Neural progenitor cell (in vitro differentiated cells): ENCODE results near the gene CPO. TPM values are rescaled to one million over a fixed set of nuclear protein-coding genes. Genes with fewer than 3 reads are reported as not detected.

ENCODE experiments used
- DNase-seq: peaks from one replicate; pipeline ENCODE4 v3.0.0-alpha.2; 2016; ENCODE audit warnings: low spot score
- H2AFZ ChIP-seq: fragments of 200-600 bp; sonication (generic); replicated peaks from 2 replicates; pipeline ENCODE4 v1.6.1; 2016; ENCODE audit warnings: antibody characterized with exemption
- H3F3A ChIP-seq: fragments of 200-600 bp; sonication (generic); 2 replicates; pipeline ENCODE4 v1.6.1; 2016; ENCODE audit warnings: antibody characterized with exemption, low read depth
- H3K27ac ChIP-seq: fragments of 200-600 bp; sonication (generic); 2 replicates; pipeline ENCODE4 v1.5.1; 2016; ENCODE audit warnings: mild to moderate bottlenecking
- H3K27me3 ChIP-seq: fragments of 200-600 bp; sonication (generic); 2 replicates; pipeline ENCODE4 v1.6.1; 2016; ENCODE audit warnings: mild to moderate bottlenecking, moderate library complexity
- H3K36me3 ChIP-seq: fragments of 200-600 bp; sonication (generic); 2 replicates; pipeline ENCODE4 v1.5.1; 2016
- H3K4me1 ChIP-seq: fragments of 200-600 bp; sonication (generic); 2 replicates; pipeline ENCODE4 v1.6.1; 2016; ENCODE audit warnings: mixed run types
- H3K4me2 ChIP-seq: fragments of 200-600 bp; sonication (generic); 2 replicates; pipeline ENCODE4 v1.6.1; 2016
- H3K4me3 ChIP-seq: fragments of 200-600 bp; sonication (generic); 2 replicates; pipeline ENCODE4 v1.5.1; 2016
- H3K79me2 ChIP-seq: fragments of 200-600 bp; sonication (generic); 2 replicates; pipeline ENCODE4 v1.6.1; 2016; ENCODE audit warnings: low read depth
- H3K9ac ChIP-seq: fragments of 200-600 bp; sonication (generic); 2 replicates; pipeline ENCODE4 v1.6.1; 2016
- H3K9me3 ChIP-seq: fragments of 200-600 bp; sonication (generic); 2 replicates; pipeline ENCODE4 v1.5.1; 2016; ENCODE audit warnings: low read depth
- H4K20me1 ChIP-seq: fragments of 200-600 bp; sonication (generic); 2 replicates; pipeline ENCODE4 v1.6.1; 2016; ENCODE audit warnings: low read depth
- H3K27ac Mint-ChIP-seq: 3 replicates; pipeline ENCODE4 v1.8.0; 2021; ENCODE audit warnings: mixed read lengths
- H3K27me3 Mint-ChIP-seq: 2 replicates; pipeline ENCODE4 v1.8.0; 2022; ENCODE audit warnings: low read depth, mild to moderate bottlenecking, inconsistent platforms, moderate library complexity, mixed read lengths; ENCODE audit not compliant: insufficient read depth
- H3K36me3 Mint-ChIP-seq: 3 replicates; pipeline ENCODE4 v1.8.0; 2021; ENCODE audit warnings: mixed read lengths
- H3K4me1 Mint-ChIP-seq: 3 replicates; pipeline ENCODE4 v1.8.0; 2021; ENCODE audit warnings: mixed read lengths
- H3K4me3 Mint-ChIP-seq: 3 replicates; pipeline ENCODE4 v1.8.0; 2021; ENCODE audit warnings: mild to moderate bottlenecking, moderate library complexity, mixed read lengths
- H3K9me3 Mint-ChIP-seq: 3 replicates; pipeline ENCODE4 v1.8.0; 2020; ENCODE audit warnings: mixed read lengths
- EZH2 ChIP-seq: fragments of 200-600 bp; sonication (generic); IDR thresholded peaks from 2 replicates; pipeline ENCODE4 v1.6.1; 2017; ENCODE audit warnings: antibody characterized with exemption, mild to moderate bottlenecking, moderate library complexity
- EZH2phosphoT487 ChIP-seq: fragments of 200-600 bp; sonication (generic); IDR thresholded peaks from 2 replicates; pipeline ENCODE4 v1.6.1; 2017; ENCODE audit warnings: antibody characterized with exemption
- total RNA-seq: library from RNA; depleted of rRNA; stranded (reverse); fragments of >200 nt; gene quantifications from 2 replicates; pipeline ENCODE4 v1.2.3, GENCODE V29; 2015; ENCODE audit warnings: low replicate concordance
- TF ChIP-seq, protein P1 (sequence below): fragments of 200-600 bp; sonication (generic); IDR thresholded peaks from 2 replicates; pipeline ENCODE4 v1.5.1; 2017; ENCODE audit warnings: antibody characterized with exemption, mild to moderate bottlenecking

The CPO gene
- total RNA-seq, 1 donor from 2014 or later = not detected

DNA sequence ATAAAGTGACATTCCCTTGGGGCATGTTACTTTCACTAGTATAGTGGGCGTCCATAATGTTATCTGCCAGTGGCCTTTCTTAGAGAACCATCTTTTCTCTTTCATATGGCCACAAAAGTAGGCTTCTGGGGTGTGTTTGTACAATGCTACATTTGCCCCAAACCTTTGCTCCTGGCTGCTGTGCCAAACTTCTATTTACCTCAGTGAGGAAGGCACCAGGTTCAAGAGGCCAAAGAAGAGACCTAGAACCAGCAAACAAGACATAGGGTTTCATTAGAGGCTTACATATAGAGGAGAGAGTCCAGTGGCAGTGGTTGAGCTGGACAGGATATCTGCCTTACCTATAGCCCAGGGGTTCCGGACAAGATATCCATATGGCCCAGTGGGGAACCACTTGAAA, 48.5 kb downstream of the CPO start:
- no peaks in the 10 kb centered on the region for H3K36me3 Mint-ChIP-seq
- Histone ChIP-seq H3K4me3 (no peak overlapping the region), H4K20me1 (no peaks in the 10 kb centered on the region), H3K27me3 (no peaks in the 10 kb centered on the region), H3K4me1 (peaks cover 13% of the 10 kb centered on the region), H3K27ac (no peak overlapping the region), H3K79me2 (no peaks in the 10 kb centered on the region), H3K9ac (no peak overlapping the region), H3K36me3 (no peaks in the 10 kb centered on the region), H3F3A (no peaks in the 10 kb centered on the region), H2AFZ (no peak overlapping the region), H3K4me2 (no peak overlapping the region), H3K9me3 (no peaks in the 10 kb centered on the region)
- no peak for DNase-seq
- no peak overlapping the region for H3K4me3 Mint-ChIP-seq
- no peak overlapping the region for H3K27ac Mint-ChIP-seq
- peaks cover 2% of the 10 kb centered on the region for H3K27me3 Mint-ChIP-seq
- no peak for TF ChIP-seq EZH2phosphoT487
- no peak for TF ChIP-seq EZH2
- TF ChIP-seq, protein P1, sequence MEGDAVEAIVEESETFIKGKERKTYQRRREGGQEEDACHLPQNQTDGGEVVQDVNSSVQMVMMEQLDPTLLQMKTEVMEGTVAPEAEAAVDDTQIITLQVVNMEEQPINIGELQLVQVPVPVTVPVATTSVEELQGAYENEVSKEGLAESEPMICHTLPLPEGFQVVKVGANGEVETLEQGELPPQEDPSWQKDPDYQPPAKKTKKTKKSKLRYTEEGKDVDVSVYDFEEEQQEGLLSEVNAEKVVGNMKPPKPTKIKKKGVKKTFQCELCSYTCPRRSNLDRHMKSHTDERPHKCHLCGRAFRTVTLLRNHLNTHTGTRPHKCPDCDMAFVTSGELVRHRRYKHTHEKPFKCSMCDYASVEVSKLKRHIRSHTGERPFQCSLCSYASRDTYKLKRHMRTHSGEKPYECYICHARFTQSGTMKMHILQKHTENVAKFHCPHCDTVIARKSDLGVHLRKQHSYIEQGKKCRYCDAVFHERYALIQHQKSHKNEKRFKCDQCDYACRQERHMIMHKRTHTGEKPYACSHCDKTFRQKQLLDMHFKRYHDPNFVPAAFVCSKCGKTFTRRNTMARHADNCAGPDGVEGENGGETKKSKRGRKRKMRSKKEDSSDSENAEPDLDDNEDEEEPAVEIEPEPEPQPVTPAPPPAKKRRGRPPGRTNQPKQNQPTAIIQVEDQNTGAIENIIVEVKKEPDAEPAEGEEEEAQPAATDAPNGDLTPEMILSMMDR = no peak
- peaks cover 7% of the 10 kb centered on the region for H3K4me1 Mint-ChIP-seq
- no peaks in the 10 kb centered on the region for H3K9me3 Mint-ChIP-seq

DNA sequence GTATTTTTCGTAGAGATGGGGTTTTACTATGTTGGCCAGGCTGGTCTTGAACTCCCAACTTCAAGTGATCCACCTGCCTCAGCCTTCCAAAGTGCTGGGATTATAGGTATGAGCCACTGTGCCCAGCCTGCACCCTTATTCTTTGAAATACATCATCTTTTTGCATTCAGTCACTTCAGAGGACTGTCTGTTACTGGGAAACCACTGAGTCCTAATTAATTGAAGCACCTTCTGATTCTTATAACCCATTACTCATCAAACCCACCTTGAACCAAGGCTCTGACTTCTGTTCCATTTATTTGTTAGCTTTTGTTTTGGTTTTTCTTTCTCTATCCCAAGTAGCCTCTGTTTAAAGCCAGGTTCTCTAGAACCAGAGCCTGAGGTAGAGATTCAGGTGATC, 49.6 kb downstream of the CPO start:
- Histone ChIP-seq H3K4me2 (no peak overlapping the region), H3K9me3 (no peaks in the 10 kb centered on the region), H3K4me1 (peaks cover 3% of the 10 kb centered on the region), H3K27ac (no peak overlapping the region), H3K36me3 (no peaks in the 10 kb centered on the region), H2AFZ (peak overlapping the region; percentile 90), H3K27me3 (no peaks in the 10 kb centered on the region), H3K4me3 (no peak overlapping the region), H3F3A (no peaks in the 10 kb centered on the region), H4K20me1 (no peaks in the 10 kb centered on the region), H3K9ac (no peak overlapping the region), H3K79me2 (no peaks in the 10 kb centered on the region)
- Mint-ChIP-seq H3K4me3 (no peak overlapping the region), H3K27ac (no peak overlapping the region), H3K27me3 (peaks cover 2% of the 10 kb centered on the region), H3K36me3 (no peaks in the 10 kb centered on the region), H3K9me3 (no peaks in the 10 kb centered on the region), H3K4me1 (no peaks in the 10 kb centered on the region)
- no peak for DNase-seq
- TF ChIP-seq EZH2 = no peak
- no peak for TF ChIP-seq EZH2phosphoT487
- TF ChIP-seq, protein P1 = no peak

DNA sequence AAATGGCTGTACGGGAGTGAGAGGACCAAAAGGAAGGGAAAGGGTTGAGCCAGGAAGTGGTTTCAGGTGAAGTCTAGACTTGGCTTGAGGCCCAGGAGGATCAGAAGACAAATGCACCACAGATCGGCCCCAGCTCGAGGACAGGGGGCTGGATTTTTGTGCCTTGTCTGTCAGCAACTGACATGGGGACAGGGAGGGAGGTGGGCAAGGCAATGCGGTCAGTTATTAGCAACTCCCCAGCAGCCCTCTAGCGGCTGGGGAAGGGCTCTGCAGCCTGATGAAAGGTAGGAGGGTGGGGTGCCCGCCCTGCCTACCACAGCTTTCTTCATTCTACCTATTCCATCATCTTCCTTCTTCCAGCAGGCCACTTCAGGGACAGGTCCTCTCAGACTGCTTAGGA, 50.0 kb downstream of the CPO start:
- Histone ChIP-seq H3K36me3 (no peaks in the 10 kb centered on the region), H3K9me3 (no peaks in the 10 kb centered on the region), H4K20me1 (no peaks in the 10 kb centered on the region), H3K9ac (no peak overlapping the region), H3K4me1 (no peaks in the 10 kb centered on the region), H3K4me2 (no peak overlapping the region), H3K79me2 (no peaks in the 10 kb centered on the region), H3K4me3 (no peak overlapping the region), H3K27ac (no peak overlapping the region), H3K27me3 (no peaks in the 10 kb centered on the region), H2AFZ (peak overlapping the region; percentile 90), H3F3A (no peaks in the 10 kb centered on the region)
- Mint-ChIP-seq H3K27me3 (peaks cover 2% of the 10 kb centered on the region), H3K27ac (no peak overlapping the region), H3K36me3 (no peaks in the 10 kb centered on the region), H3K4me1 (no peaks in the 10 kb centered on the region), H3K4me3 (no peak overlapping the region), H3K9me3 (no peaks in the 10 kb centered on the region)
- TF ChIP-seq, protein P1 = peak; percentile 76
- TF ChIP-seq EZH2phosphoT487 = no peak
- peak; percentile 64 for DNase-seq
